GM23338 (cell line): ENCODE data around the gene CTNNA2. TPM values are rescaled to one million over a fixed set of nuclear protein-coding genes. Genes with fewer than 3 reads are reported as not detected.

Experiments
- ATAC-seq: fragments of 200-7000 bp; cut with Tn5 transposase; 3 replicates; pipeline ENCODE4 v1.9.1; 2020
- DNase-seq: peaks from one replicate; pipeline ENCODE4 v3.0.0-alpha.2; 2015; ENCODE audit warnings: low spot score
- H2AFZ ChIP-seq: fragments of 200-600 bp; sonication (generic); 2 replicates; pipeline ENCODE4 v1.8.0; 2016; ENCODE audit warnings: antibody characterized with exemption, mild to moderate bottlenecking, moderate library complexity
- H3F3A ChIP-seq: fragments of 200-600 bp; sonication (generic); replicated peaks from 2 replicates; pipeline ENCODE4 v1.8.0; 2017; ENCODE audit warnings: antibody characterized with exemption, mixed run types, low read depth
- H3K27ac ChIP-seq: fragments of 200-600 bp; sonication (generic); 2 replicates; pipeline ENCODE4 v1.6.1; 2016; ENCODE audit warnings: low read depth
- H3K27me3 ChIP-seq: fragments of 200-600 bp; sonication (generic); 2 replicates; pipeline ENCODE4 v1.8.0; 2016; ENCODE audit warnings: mild to moderate bottlenecking, mixed run types, moderate library complexity; ENCODE audit not compliant: insufficient read depth
- H3K36me3 ChIP-seq: fragments of 200-600 bp; sonication (generic); 2 replicates; pipeline ENCODE4 v1.8.0; 2016; ENCODE audit warnings: mild to moderate bottlenecking; ENCODE audit not compliant: insufficient read depth
- H3K4me1 ChIP-seq: fragments of 200-600 bp; sonication (generic); 2 replicates; pipeline ENCODE4 v1.8.0; 2016; ENCODE audit warnings: mild to moderate bottlenecking, moderate library complexity; ENCODE audit not compliant: insufficient read depth
- H3K4me2 ChIP-seq: fragments of 200-600 bp; sonication (generic); 2 replicates; pipeline ENCODE4 v1.7.1; 2017; ENCODE audit warnings: mixed run types
- H3K4me3 ChIP-seq: fragments of 200-600 bp; sonication (generic); 2 replicates; pipeline ENCODE4 v1.6.1; 2016; ENCODE audit warnings: mixed run types
- H3K79me2 ChIP-seq: fragments of 200-600 bp; sonication (generic); replicated peaks from 2 replicates; pipeline ENCODE4 v1.8.0; 2017; ENCODE audit warnings: mild to moderate bottlenecking; ENCODE audit not compliant: insufficient read depth
- H3K9me2 ChIP-seq: fragments of 200-600 bp; sonication (generic); 2 replicates; pipeline ENCODE4 v1.8.0; 2017; ENCODE audit not compliant: insufficient read depth
- H4K20me1 ChIP-seq: fragments of 200-600 bp; sonication (generic); replicated peaks from 2 replicates; pipeline ENCODE4 v1.8.0; 2017; ENCODE audit warnings: mild to moderate bottlenecking; ENCODE audit not compliant: insufficient read depth
- H3K27ac Mint-ChIP-seq: 2 replicates; pipeline ENCODE4 v1.8.0; 2020; ENCODE audit warnings: inconsistent platforms, mild to moderate bottlenecking, moderate library complexity, mixed read lengths
- H3K27me3 Mint-ChIP-seq: 3 replicates; pipeline ENCODE4 v1.8.0; 2022; ENCODE audit warnings: low read depth, mild to moderate bottlenecking, moderate library complexity, mixed read lengths, inconsistent platforms; ENCODE audit not compliant: insufficient read depth, poor library complexity
- H3K36me3 Mint-ChIP-seq: 3 replicates; pipeline ENCODE4 v1.8.0; 2021; ENCODE audit warnings: low read depth, mild to moderate bottlenecking, inconsistent platforms, moderate library complexity, mixed read lengths
- H3K4me1 Mint-ChIP-seq: 3 replicates; pipeline ENCODE4 v1.8.0; 2020; ENCODE audit warnings: mild to moderate bottlenecking, inconsistent platforms, mixed read lengths
- H3K4me3 Mint-ChIP-seq: 3 replicates; pipeline ENCODE4 v1.8.0; 2021; ENCODE audit warnings: moderate library complexity, mild to moderate bottlenecking, inconsistent platforms, mixed read lengths
- H3K9me3 Mint-ChIP-seq: 3 replicates; pipeline ENCODE4 v1.8.0; 2020; ENCODE audit warnings: moderate library complexity, mild to moderate bottlenecking, inconsistent platforms, mixed read lengths
- CREB1 ChIP-seq: fragments of 250-450 bp; sonication (Bioruptor Pico); IDR thresholded peaks from 2 replicates; pipeline ENCODE4 v1.5.0; 2020; ENCODE audit warnings: low read depth, mild to moderate bottlenecking, moderate library complexity
- CTCF ChIP-seq, 2 experiments: fragments of 200-600 bp in 1 of 2; sonication (generic) in 1 of 2; conservative IDR thresholded peaks; 2 replicates each; pipeline versions ENCODE4 v1.5.1 to v1.6.1; 2016 to 2017; ENCODE audit warnings: antibody characterized with exemption in 2 of 2, low read depth in 2 of 2, mild to moderate bottlenecking in 2 of 2, moderate library complexity in 1 of 2
- EZH2 ChIP-seq: fragments of 200-600 bp; sonication (generic); IDR thresholded peaks from one replicate; pipeline ENCODE4 v1.8.0; 2017; ENCODE audit warnings: antibody characterized with exemption, mild to moderate bottlenecking, low read depth; ENCODE audit not compliant: unreplicated experiment
- EZH2phosphoT487 ChIP-seq: fragments of 200-600 bp; sonication (generic); IDR thresholded peaks from one replicate; pipeline ENCODE4 v1.8.1; 2018; ENCODE audit warnings: antibody characterized with exemption; ENCODE audit not compliant: unreplicated experiment
- JUNB ChIP-seq: IDR thresholded peaks from one replicate; pipeline ENCODE4 v1.6.1; 2016; ENCODE audit warnings: antibody characterized with exemption; ENCODE audit not compliant: unreplicated experiment
- POLR2AphosphoS5 ChIP-seq: IDR thresholded peaks from 2 replicates; pipeline ENCODE4 v1.6.1; 2016; ENCODE audit warnings: antibody characterized with exemption, low read depth
- STAT1 ChIP-seq: IDR thresholded peaks from one replicate; pipeline ENCODE4 v1.6.1; 2016; ENCODE audit warnings: antibody characterized with exemption; ENCODE audit not compliant: unreplicated experiment
- ZNF114 ChIP-seq: fragments of 250-450 bp; sonication (Bioruptor Pico); IDR thresholded peaks from 2 replicates; pipeline ENCODE4 v1.5.0; 2020; ENCODE audit warnings: mild to moderate bottlenecking, moderate library complexity
- ZNF331 ChIP-seq: fragments of 250-450 bp; sonication (Bioruptor Pico); IDR thresholded peaks from 2 replicates; pipeline ENCODE4 v1.5.0; 2020; ENCODE audit warnings: low read depth, mild to moderate bottlenecking, moderate library complexity
- polyA plus RNA-seq: library from polyadenylated mRNA; unstranded; fragments of >200 nt; fragmentation: Nextera tagmentation; extraction: Ambion mirVana; gene quantifications from 2 replicates; pipeline ENCODE4 v1.2.1, GENCODE V29; 2016
- total RNA-seq: library from RNA; depleted of rRNA; stranded (reverse); fragments of >200 nt; shearing (Covaris generic); gene quantifications from 2 replicates; pipeline ENCODE4 v1.2.3, GENCODE V29; 2014
- TF ChIP-seq, protein P1 (sequence below): IDR thresholded peaks from 2 replicates; pipeline ENCODE4 v1.6.1; 2016; ENCODE audit warnings: antibody characterized with exemption
- TF ChIP-seq, protein P2 (sequence below): IDR thresholded peaks from one replicate; pipeline ENCODE4 v1.6.1; 2018; ENCODE audit warnings: antibody characterized with exemption; ENCODE audit not compliant: unreplicated experiment

Gene CTNNA2
- total and polyA plus RNA-seq, 2 experiments from 2014 or later: 6.4 to 15.6 TPM

- Histone ChIP-seq H3K4me1 (no peaks in the 10 kb centered on the region), H3K27ac (no peak overlapping the region), H3K4me2 (no peak overlapping the region), H3K79me2 (no peaks in the 10 kb centered on the region), H3K9me2 (peaks cover 2% of the 10 kb centered on the region; the same call in 1 of the 2 replicates), H3K27me3 (no peaks in the 10 kb centered on the region), H3K36me3 (no peaks in the 10 kb centered on the region), H3F3A (no peaks in the 10 kb centered on the region), H2AFZ (no peak overlapping the region), H3K4me3 (no peak overlapping the region), H4K20me1 (no peaks in the 10 kb centered on the region)
- H3K9me3 Mint-ChIP-seq: no peaks in the 10 kb centered on the region
- no peak for ATAC-seq
- H3K36me3 Mint-ChIP-seq: no peaks in the 10 kb centered on the region
- TF ChIP-seq EZH2 (no peak), ZNF114 (CRISPR knock-in tag) (no peak), CTCF (conservative IDR thresholded peaks at IDR 0.05; ENCODE audit: low read depth in 2 of 2) (no peak), STAT1 (no peak), JUNB (no peak), POLR2AphosphoS5 (no peak), ZNF331 (CRISPR knock-in tag) (no peak), CREB1 (no peak), EZH2phosphoT487 (no peak)
- TF ChIP-seq, protein P1, sequence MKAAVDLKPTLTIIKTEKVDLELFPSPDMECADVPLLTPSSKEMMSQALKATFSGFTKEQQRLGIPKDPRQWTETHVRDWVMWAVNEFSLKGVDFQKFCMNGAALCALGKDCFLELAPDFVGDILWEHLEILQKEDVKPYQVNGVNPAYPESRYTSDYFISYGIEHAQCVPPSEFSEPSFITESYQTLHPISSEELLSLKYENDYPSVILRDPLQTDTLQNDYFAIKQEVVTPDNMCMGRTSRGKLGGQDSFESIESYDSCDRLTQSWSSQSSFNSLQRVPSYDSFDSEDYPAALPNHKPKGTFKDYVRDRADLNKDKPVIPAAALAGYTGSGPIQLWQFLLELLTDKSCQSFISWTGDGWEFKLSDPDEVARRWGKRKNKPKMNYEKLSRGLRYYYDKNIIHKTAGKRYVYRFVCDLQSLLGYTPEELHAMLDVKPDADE: no peak
- TF ChIP-seq, protein P2, sequence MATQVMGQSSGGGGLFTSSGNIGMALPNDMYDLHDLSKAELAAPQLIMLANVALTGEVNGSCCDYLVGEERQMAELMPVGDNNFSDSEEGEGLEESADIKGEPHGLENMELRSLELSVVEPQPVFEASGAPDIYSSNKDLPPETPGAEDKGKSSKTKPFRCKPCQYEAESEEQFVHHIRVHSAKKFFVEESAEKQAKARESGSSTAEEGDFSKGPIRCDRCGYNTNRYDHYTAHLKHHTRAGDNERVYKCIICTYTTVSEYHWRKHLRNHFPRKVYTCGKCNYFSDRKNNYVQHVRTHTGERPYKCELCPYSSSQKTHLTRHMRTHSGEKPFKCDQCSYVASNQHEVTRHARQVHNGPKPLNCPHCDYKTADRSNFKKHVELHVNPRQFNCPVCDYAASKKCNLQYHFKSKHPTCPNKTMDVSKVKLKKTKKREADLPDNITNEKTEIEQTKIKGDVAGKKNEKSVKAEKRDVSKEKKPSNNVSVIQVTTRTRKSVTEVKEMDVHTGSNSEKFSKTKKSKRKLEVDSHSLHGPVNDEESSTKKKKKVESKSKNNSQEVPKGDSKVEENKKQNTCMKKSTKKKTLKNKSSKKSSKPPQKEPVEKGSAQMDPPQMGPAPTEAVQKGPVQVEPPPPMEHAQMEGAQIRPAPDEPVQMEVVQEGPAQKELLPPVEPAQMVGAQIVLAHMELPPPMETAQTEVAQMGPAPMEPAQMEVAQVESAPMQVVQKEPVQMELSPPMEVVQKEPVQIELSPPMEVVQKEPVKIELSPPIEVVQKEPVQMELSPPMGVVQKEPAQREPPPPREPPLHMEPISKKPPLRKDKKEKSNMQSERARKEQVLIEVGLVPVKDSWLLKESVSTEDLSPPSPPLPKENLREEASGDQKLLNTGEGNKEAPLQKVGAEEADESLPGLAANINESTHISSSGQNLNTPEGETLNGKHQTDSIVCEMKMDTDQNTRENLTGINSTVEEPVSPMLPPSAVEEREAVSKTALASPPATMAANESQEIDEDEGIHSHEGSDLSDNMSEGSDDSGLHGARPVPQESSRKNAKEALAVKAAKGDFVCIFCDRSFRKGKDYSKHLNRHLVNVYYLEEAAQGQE: no peak
- H3K27me3 Mint-ChIP-seq: no peaks in the 10 kb centered on the region
- no peak overlapping the region for H3K4me3 Mint-ChIP-seq
- H3K27ac Mint-ChIP-seq: no peak overlapping the region
- no peak for DNase-seq
- H3K4me1 Mint-ChIP-seq: peaks cover 8% of the 10 kb centered on the region; the same call in 2 of the 3 replicates
Measured at GRCh38 chr2:79714283-79714682, 201.4 kb downstream of the CTNNA2 start.
